Naive thymus-derived CD4-positive, alpha-beta T cell (primary cell): Measurements from ENCODE around the gene KIF20A. TPM values are rescaled to one million over a fixed set of nuclear protein-coding genes. Genes with fewer than 3 reads are reported as not detected.

Experiments
- ATAC-seq: fragments of 150-1000 bp; cut with Tn5 transposase; 2 replicates; pipeline ENCODE4 v1.10.0; 2021; ENCODE audit warnings: mild to moderate bottlenecking, moderate library complexity
- CTCF ChIA-PET: fragments of 350-600 bp; sonication (Branson Sonifier 250); formaldehyde crosslinking; loops from one replicate; lab custom pipeline; 2021; ENCODE audit warnings: antibody characterized with exemption; lab: Charles Lee
- POLR2A ChIA-PET: fragments of 350-600 bp; sonication (Branson Sonifier 250); formaldehyde crosslinking; loops from one replicate; lab custom pipeline; 2021; ENCODE audit warnings: antibody characterized with exemption, inconsistent platforms; lab: Charles Lee
- DNase-seq, 9 donors: peaks; one replicate each; pipeline versions ENCODE4 v3.0.0 to v3.0.0-alpha.2; 2020 to 2022; ENCODE audit warnings: mixed read lengths in 1 of 9
- H3K27ac ChIP-seq: one replicate; pipeline ENCODE4 v1.7.0; 2013; ENCODE audit warnings: mild to moderate bottlenecking, low read depth, low read length, moderate library complexity
- H3K27me3 ChIP-seq, 2 donors: one replicate each; pipeline ENCODE4 v1.7.0; 2013; ENCODE audit warnings: low read length in 2 of 2, mild to moderate bottlenecking in 2 of 2, moderate library complexity in 2 of 2; ENCODE audit not compliant: control insufficient read depth in 2 of 2, insufficient read depth in 2 of 2
- H3K36me3 ChIP-seq, 3 experiments: 1 replicate in 2 of 3; 2 replicates in 1 of 3; pipeline ENCODE4 v1.7.0; 2013; ENCODE audit warnings: low read length in 3 of 3, mild to moderate bottlenecking in 3 of 3, moderate library complexity in 1 of 3; ENCODE audit not compliant: insufficient read depth in 3 of 3, control insufficient read depth in 2 of 3
- H3K4me1 ChIP-seq, 2 donors: one replicate each; pipeline ENCODE4 v1.7.0; 2013; ENCODE audit warnings: low read length in 2 of 2, mild to moderate bottlenecking in 2 of 2, moderate library complexity in 1 of 2; ENCODE audit not compliant: control insufficient read depth in 2 of 2, insufficient read depth in 2 of 2
- H3K4me3 ChIP-seq: 2 replicates; pipeline ENCODE4 v1.7.0; 2013; ENCODE audit warnings: mild to moderate bottlenecking, low read length
- H3K9me3 ChIP-seq, 3 experiments: 1 replicate in 2 of 3; 2 replicates in 1 of 3; pipeline ENCODE4 v1.7.0; 2013; ENCODE audit warnings: low read length in 3 of 3; ENCODE audit not compliant: control insufficient read depth in 2 of 3
- H3K27ac Mint-ChIP-seq, 9 donors: one replicate each; pipeline ENCODE4 v1.8.0; 2020 to 2022; ENCODE audit warnings: mixed read lengths in 9 of 9, mild to moderate bottlenecking in 8 of 9, moderate library complexity in 5 of 9, inconsistent platforms in 2 of 9
- H3K27me3 Mint-ChIP-seq, 5 donors: one replicate each; pipeline ENCODE4 v1.8.0; 2021 to 2022; ENCODE audit warnings: mixed read lengths in 5 of 5, mild to moderate bottlenecking in 1 of 5
- H3K36me3 Mint-ChIP-seq, 5 donors: one replicate each; pipeline ENCODE4 v1.8.0; 2020 to 2022; ENCODE audit warnings: mixed read lengths in 5 of 5, mild to moderate bottlenecking in 3 of 5, inconsistent platforms in 1 of 5
- H3K4me1 Mint-ChIP-seq, 7 donors: one replicate each; pipeline ENCODE4 v1.8.0; 2020 to 2022; ENCODE audit warnings: mixed read lengths in 7 of 7, mild to moderate bottlenecking in 3 of 7, inconsistent platforms in 1 of 7
- H3K4me3 Mint-ChIP-seq, 10 donors: one replicate each; pipeline ENCODE4 v1.8.0; 2020 to 2022; ENCODE audit warnings: mild to moderate bottlenecking in 10 of 10, mixed read lengths in 10 of 10, moderate library complexity in 6 of 10, inconsistent platforms in 2 of 10
- H3K9me3 Mint-ChIP-seq, 11 donors: one replicate each; pipeline ENCODE4 v1.8.0; 2020 to 2022; ENCODE audit warnings: mixed read lengths in 11 of 11, mild to moderate bottlenecking in 4 of 11, inconsistent platforms in 1 of 11, moderate library complexity in 1 of 11
- intact Hi-C, 2 donors: fragments of 100-400 bp; cut with micrococcal nuclease; formaldehyde crosslinking; loops; one replicate each; pipeline ENCODE4 v1.15.1; 2023
- polyA plus RNA-seq, 2 donors: library from polyadenylated mRNA; unstranded; fragments of 300-500 nt; fragmentation: Illumina TruSeq; gene quantifications; one replicate each; pipeline ENCODE4 v1.2.3, GENCODE V29; 2021
- total RNA-seq, 6 experiments: library from RNA in 5 of 6; stranded (reverse) in 5 of 6; gene quantifications; 1 replicate in 5 of 6; 2 replicates in 1 of 6; pipeline ENCODE4 v1.2.3 and lab custom pipeline; 2021 to 2026

KIF20A gene
- total and polyA plus RNA-seq, 7 experiments from 2014 or later = 0.29 to 34.1 TPM; not detected in 5

DNA sequence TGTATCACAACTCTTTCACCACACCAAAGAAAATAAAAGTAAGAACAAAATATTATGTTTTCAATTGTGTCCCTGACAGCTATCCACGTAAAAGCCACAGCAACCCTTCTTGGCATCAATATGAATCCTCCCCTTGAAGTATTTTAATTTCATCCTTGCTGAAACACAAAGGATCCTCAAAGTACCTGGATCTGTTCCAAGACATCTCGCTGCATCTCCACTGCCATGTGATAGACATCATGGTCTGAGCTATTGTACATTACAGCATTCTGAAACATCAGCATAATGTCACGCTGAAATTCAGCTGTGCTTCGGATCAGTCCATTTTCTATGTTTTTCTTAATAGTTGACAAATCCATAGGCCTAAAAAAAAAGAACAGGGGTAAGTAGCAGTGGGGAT is 18.2 kb upstream of the KIF20A start:
- Mint-ChIP-seq H3K27ac (no peak overlapping the region), H3K4me1 (peaks cover 0 to 4% (median 0%) of the 10 kb centered on the region in 7 donors), H3K36me3 (peaks cover 43 to 73% (median 50%) of the 10 kb centered on the region in 5 donors), H3K9me3 (no peaks in the 10 kb centered on the region), H3K27me3 (no peaks in the 10 kb centered on the region), H3K4me3 (no peak overlapping the region)
- Histone ChIP-seq H3K4me3 (no peak overlapping the region), H3K27ac (no peak overlapping the region), H3K9me3 (no peaks in the 10 kb centered on the region), H3K27me3 (no peaks in the 10 kb centered on the region), H3K4me1 (no peaks in the 10 kb centered on the region), H3K36me3 (peaks cover 49 to 93% (median 55%) of the 10 kb centered on the region in 3 experiments)
- intact Hi-C loops = no loop called here
- DNase-seq (no peak), ATAC-seq (no peak)
- POLR2A ChIA-PET = no interaction called here
- CTCF ChIA-PET = no interaction called here

DNA sequence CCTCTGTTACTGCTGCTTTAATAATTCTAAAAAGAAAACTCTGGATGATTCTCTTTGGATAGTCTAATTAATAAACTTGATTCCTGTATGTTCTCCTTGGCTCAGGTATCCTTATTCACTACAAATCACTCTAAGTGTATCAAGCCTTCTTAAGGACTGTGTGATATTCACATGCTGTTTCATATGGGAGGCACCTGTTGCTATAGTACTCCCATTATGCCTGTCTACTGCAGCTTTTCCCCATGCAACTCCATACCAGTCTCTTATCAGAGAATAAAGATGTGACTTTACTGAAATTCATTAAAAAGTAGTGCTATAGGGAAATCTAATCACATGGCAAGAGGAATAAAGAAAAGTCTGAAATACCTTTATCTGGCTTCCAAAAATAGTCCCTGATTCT is 15.2 kb upstream of the KIF20A start:
- H3K4me1 ChIP-seq = no peaks in the 10 kb centered on the region
- no peak overlapping the region for H3K4me3 ChIP-seq
- DNase-seq = no peak
- ChIA-PET POLR2A (no interaction called here), CTCF (interaction anchor here (0.6 kb wide), 1 partner anchor 165 kb away, joined by 3 read pairs; no protein-coding TSS in a partner anchor)
- Mint-ChIP-seq H3K36me3 (peaks cover 43 to 77% (median 57%) of the 10 kb centered on the region in 5 donors), H3K4me3 (no peak overlapping the region), H3K27ac (no peak overlapping the region), H3K27me3 (no peaks in the 10 kb centered on the region), H3K4me1 (peaks cover 0 to 4% (median 0%) of the 10 kb centered on the region in 7 donors), H3K9me3 (no peaks in the 10 kb centered on the region)
- ATAC-seq = no peak
- H3K27ac ChIP-seq = no peak overlapping the region
- no peaks in the 10 kb centered on the region for H3K27me3 ChIP-seq
- H3K9me3 ChIP-seq = no peaks in the 10 kb centered on the region
- peaks cover 49 to 97% (median 72%) of the 10 kb centered on the region in 3 experiments for H3K36me3 ChIP-seq
- intact Hi-C loops = no loop called here

DNA sequence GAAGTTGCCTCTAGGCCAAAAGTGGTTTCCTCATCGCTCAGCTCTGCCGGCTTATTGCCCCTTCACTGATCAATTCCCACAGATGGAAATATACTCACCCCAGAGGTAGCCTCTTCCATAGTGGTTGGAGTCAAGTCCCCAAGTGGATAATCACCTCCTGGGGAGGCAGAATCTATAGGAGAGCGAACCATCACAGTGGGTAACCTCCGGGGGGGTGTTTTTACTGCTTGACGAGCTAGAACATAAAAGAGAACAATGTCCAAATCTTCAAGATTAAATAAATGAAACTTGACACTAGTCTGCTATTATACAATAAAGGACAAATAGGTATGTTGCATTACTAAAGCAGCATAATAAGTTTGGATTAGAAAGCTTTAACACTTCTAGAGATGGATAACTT is 9.8 kb upstream of the KIF20A start:
- intact Hi-C loops = no loop called here
- no peaks in the 10 kb centered on the region for H3K9me3 ChIP-seq
- Mint-ChIP-seq H3K9me3 (no peaks in the 10 kb centered on the region), H3K27me3 (no peaks in the 10 kb centered on the region), H3K4me1 (peaks cover 0 to 11% (median 6%) of the 10 kb centered on the region in 7 donors), H3K4me3 (no peak overlapping the region), H3K36me3 (peaks cover 25 to 69% (median 51%) of the 10 kb centered on the region in 5 donors), H3K27ac (no peak overlapping the region)
- H3K4me1 ChIP-seq = no peaks in the 10 kb centered on the region
- H3K4me3 ChIP-seq = no peak overlapping the region
- ChIA-PET CTCF (no interaction called here), POLR2A (no interaction called here)
- peaks cover 26 to 96% (median 56%) of the 10 kb centered on the region in 3 experiments for H3K36me3 ChIP-seq
- H3K27me3 ChIP-seq = no peaks in the 10 kb centered on the region
- no peak for DNase-seq
- no peak for ATAC-seq
- no peak overlapping the region for H3K27ac ChIP-seq

DNA sequence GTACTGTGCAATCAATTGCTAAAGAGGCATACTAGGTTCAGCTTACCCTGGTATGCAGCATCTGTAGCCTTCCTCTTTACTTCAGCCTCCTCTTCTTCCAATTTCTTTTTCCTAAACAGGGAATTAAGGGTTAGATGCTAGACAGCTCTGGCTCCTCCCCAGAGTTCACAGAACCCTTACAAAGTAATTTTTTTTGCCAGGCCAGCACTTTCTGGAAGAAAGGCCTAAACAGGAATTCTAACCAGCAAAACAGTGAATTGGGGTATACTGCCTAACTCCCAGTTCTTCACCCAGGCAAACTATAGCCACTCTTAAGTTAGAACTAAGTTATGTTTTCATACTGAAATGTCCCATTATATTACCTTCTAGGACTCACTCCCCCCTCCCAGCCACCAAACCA is 8.6 kb upstream of the KIF20A start:
- Mint-ChIP-seq H3K9me3 (no peaks in the 10 kb centered on the region), H3K27ac (no peak overlapping the region), H3K4me3 (no peak overlapping the region), H3K36me3 (peaks cover 14 to 61% (median 45%) of the 10 kb centered on the region in 5 donors), H3K27me3 (no peaks in the 10 kb centered on the region), H3K4me1 (peaks cover 0 to 15% (median 8%) of the 10 kb centered on the region in 7 donors)
- Histone ChIP-seq H3K4me3 (no peak overlapping the region), H3K9me3 (no peaks in the 10 kb centered on the region), H3K27ac (no peak overlapping the region), H3K4me1 (no peaks in the 10 kb centered on the region), H3K36me3 (peaks cover 23 to 96% (median 45%) of the 10 kb centered on the region in 3 experiments), H3K27me3 (no peaks in the 10 kb centered on the region)
- ATAC-seq = no peak
- ChIA-PET CTCF (no interaction called here), POLR2A (no interaction called here)
- DNase-seq = no peak
- intact Hi-C loops = loop anchor here in 1 of 2 donors (10.0 kb wide), 1 partner anchor 1125 kb away; the partner anchor contains the start of gene MATR3

DNA sequence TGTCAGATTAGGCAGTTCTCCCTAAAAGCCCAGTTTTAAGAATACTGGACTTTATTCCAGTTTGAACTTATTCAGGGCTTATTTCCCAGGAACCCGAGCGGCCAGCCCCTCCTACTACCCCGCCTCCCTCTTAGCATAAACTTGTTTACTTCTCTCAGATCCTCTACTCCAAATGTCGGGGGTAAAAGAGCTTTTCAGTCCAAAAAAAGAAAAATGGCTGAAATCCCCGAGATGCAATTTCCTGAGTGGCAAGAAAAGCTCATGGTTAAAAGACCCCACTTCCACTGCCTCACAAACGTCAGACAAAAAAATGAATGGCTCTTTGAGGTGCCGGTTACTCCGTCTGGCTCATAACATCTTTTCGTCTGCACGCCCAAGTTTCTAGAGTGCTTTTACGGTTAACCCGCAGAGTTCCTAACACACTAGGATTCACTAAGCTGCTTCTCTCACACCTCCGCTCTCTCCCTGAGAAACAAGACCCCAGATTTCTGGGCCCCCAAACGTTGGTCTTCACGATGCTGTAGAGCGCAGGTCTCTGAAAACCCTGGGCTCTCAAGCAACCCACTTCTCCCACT is 884 bp upstream of the KIF20A start:
- H3K4me3 ChIP-seq = peak overlapping the region; percentile 85

DNA sequence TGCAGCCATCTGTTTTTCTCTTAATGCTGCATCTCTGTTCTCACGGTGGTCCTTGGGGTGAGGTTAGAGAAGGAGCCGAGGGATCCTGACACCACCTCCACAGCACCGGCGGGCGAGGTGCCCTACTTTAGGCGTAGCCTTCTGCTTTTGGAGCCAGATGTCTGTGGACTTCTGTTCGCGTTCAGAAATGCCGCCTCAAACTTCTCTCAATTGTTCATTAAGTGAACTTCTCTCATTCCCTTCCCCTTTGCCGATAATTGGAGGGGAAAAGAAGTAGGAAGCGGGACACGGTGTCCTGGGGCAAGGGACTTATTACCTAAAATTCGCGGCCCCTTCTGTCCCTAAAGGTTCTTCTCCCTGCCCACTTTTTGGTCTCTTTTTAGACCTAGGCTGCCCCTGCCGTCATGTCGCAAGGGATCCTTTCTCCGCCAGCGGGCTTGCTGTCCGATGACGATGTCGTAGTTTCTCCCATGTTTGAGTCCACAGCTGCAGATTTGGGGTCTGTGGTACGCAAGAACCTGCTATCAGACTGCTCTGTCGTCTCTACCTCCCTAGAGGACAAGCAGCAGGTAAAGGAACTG is 455 bp downstream of the KIF20A start:
- Histone ChIP-seq H3K4me1 (peaks cover 10 to 15% of the 10 kb centered on the region in 2 donors), H3K9me3 (no peaks in the 10 kb centered on the region), H3K27me3 (no peaks in the 10 kb centered on the region), H3K4me3 (peak overlapping the region; percentile 85), H3K36me3 (peaks cover 0 to 20% (median 4%) of the 10 kb centered on the region in 3 experiments), H3K27ac (no peak overlapping the region)
- Mint-ChIP-seq H3K9me3 (no peaks in the 10 kb centered on the region), H3K4me3 (no peak overlapping the region), H3K4me1 (peaks cover 0 to 42% (median 14%) of the 10 kb centered on the region in 7 donors), H3K36me3 (peaks cover 0 to 24% (median 4%) of the 10 kb centered on the region in 5 donors), H3K27ac (peak overlapping the region in 1 of 9 donors; percentile 38), H3K27me3 (no peaks in the 10 kb centered on the region)
- intact Hi-C loops = loop anchor here (2.0 to 10.0 kb wide), 8 partner anchors 147 to 1381 kb away; partner anchors contain the start of genes CDC25C (in 1 of the 2), FAM13B (in 1 of the 2), FAM53C (in 1 of the 2) and HNRNPA0 (in 1 of the 2)
- ChIA-PET CTCF (interaction anchor here (0.5 to 1.6 kb wide), 4 partner anchors 17 to 233 kb away, joined by 3 to 5 read pairs (median 4); partner anchors contain the start of gene KDM3B), POLR2A (interaction anchor here (0.9 to 1.7 kb wide), 4 partner anchors 34 to 396 kb away, joined by 3 to 8 read pairs (median 4); partner anchors contain the start of genes CDC23, ETF1 and HSPA9)
- ATAC-seq = no peak
- peak in 1 of 9 donors; percentile 23 for DNase-seq

More for the DNA sequence above, 884 bp upstream of the KIF20A start:
- Mint-ChIP-seq H3K4me1 (peaks cover 0 to 48% (median 20%) of the 10 kb centered on the region in 7 donors), H3K27ac (no peak overlapping the region), H3K4me3 (no peak overlapping the region), H3K9me3 (no peaks in the 10 kb centered on the region), H3K36me3 (peaks cover 0 to 22% (median 10%) of the 10 kb centered on the region in 5 donors), H3K27me3 (no peaks in the 10 kb centered on the region)
- Histone ChIP-seq H3K9me3 (no peaks in the 10 kb centered on the region), H3K27ac (peak overlapping the region; percentile 74), H3K4me1 (peaks cover 10 to 15% of the 10 kb centered on the region in 2 donors), H3K36me3 (peaks cover 0 to 28% (median 4%) of the 10 kb centered on the region in 3 experiments), H3K27me3 (no peaks in the 10 kb centered on the region)
- peak in 4 of 9 donors; percentile 7 to 31 (median 26) for DNase-seq
- ATAC-seq = peak; percentile 29
- POLR2A ChIA-PET = interaction anchor here (0.6 to 3.0 kb wide), 10 partner anchors 8 to 513 kb away, joined by 3 to 9 read pairs (median 4); partner anchors contain the start of genes CDC23, ETF1, FAM53C and HSPA9
- intact Hi-C loops = loop anchor here (1.0 to 10.0 kb wide), 18 partner anchors 35 to 1383 kb away; partner anchors contain the start of genes CDC23 (in 2 of the 2), CDC25C (in 2 of the 2), ETF1 (in 2 of the 2) and HNRNPA0 (in 2 of the 2)
- CTCF ChIA-PET = interaction anchor here (0.6 to 1.6 kb wide), 5 partner anchors 101 to 1170 kb away, joined by 3 to 7 read pairs (median 4); partner anchors contain the start of gene KDM3B
